Skeletal muscle satellite cell (primary cell): ENCODE measurements around the gene MTMR6.

ENCODE experiments used
- H3K27me3 ChIP-seq: 2 replicates; pipeline ENCODE4 v1.7.0; 2013; ENCODE audit warnings: low read length; ENCODE audit not compliant: control insufficient read depth, insufficient read depth
- H3K36me3 ChIP-seq: 2 replicates; pipeline ENCODE4 v1.7.0; 2013; ENCODE audit warnings: mild to moderate bottlenecking, control low read depth, low read length; ENCODE audit not compliant: insufficient read depth
- H3K4me1 ChIP-seq: 2 replicates; pipeline ENCODE4 v1.7.0; 2013; ENCODE audit warnings: low read length; ENCODE audit not compliant: control insufficient read depth, insufficient read depth
- H3K4me2 ChIP-seq: 2 replicates; pipeline ENCODE4 v1.7.0; 2013; ENCODE audit warnings: mild to moderate bottlenecking, low read length
- H3K4me3 ChIP-seq: 2 replicates; pipeline ENCODE4 v1.7.0; 2013; ENCODE audit warnings: low read length
- H3K9ac ChIP-seq: 2 replicates; pipeline ENCODE4 v1.7.0; 2013; ENCODE audit warnings: mild to moderate bottlenecking, low read depth, low read length, moderate library complexity
- H3K9me3 ChIP-seq: replicated peaks from 2 replicates; pipeline ENCODE4 v1.7.0; 2013; ENCODE audit warnings: mild to moderate bottlenecking, control low read depth, low read length

MTMR6 gene

DNA sequence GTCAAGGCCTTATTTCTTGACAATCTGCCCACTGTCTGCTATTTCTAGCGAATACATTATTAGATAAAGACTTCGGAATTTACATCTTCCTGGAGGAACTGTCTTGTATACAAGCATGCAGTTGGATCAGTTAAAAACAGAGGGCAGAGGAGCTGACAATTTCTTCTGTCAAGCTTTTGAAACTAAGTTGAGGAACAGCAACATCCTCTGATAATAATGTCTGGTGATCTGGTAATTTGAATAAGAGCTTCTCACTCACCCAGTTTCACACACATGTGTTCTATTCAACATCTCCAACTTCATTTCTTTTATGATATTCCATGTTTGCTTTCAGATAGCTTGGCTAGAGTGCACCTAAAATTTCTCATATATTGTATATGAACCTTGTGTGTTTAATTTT, 50.2 kb downstream of the MTMR6 start:
- Histone ChIP-seq H3K4me2 (no peak overlapping the region), H3K27me3 (no peaks in the 10 kb centered on the region), H3K4me3 (no peak overlapping the region), H3K9me3 (no peaks in the 10 kb centered on the region), H3K4me1 (no peaks in the 10 kb centered on the region), H3K36me3 (no peaks in the 10 kb centered on the region), H3K9ac (no peak overlapping the region)

DNA sequence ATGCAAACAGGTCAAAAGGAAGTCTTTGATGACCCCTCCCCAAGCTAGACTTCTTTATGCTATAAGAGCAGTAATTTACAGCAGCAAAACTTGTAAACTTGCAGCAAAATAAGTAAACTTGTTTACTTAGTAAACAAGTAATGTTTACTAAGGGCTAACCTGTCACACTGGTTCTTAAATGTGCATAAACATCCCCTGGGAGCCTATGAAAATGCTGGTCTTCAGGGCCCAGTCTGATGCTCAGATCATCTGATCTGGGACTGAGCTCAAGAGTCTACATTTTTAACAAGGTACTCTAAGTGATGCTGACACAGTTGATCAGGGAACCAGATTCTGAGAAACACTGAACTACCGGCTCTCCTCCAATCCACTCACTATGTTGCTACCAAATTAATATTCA, 53.4 kb downstream of the MTMR6 start:
- Histone ChIP-seq H3K9me3 (no peaks in the 10 kb centered on the region), H3K4me2 (no peak overlapping the region), H3K4me1 (no peaks in the 10 kb centered on the region), H3K9ac (no peak overlapping the region), H3K27me3 (no peaks in the 10 kb centered on the region), H3K4me3 (no peak overlapping the region), H3K36me3 (no peaks in the 10 kb centered on the region)

DNA sequence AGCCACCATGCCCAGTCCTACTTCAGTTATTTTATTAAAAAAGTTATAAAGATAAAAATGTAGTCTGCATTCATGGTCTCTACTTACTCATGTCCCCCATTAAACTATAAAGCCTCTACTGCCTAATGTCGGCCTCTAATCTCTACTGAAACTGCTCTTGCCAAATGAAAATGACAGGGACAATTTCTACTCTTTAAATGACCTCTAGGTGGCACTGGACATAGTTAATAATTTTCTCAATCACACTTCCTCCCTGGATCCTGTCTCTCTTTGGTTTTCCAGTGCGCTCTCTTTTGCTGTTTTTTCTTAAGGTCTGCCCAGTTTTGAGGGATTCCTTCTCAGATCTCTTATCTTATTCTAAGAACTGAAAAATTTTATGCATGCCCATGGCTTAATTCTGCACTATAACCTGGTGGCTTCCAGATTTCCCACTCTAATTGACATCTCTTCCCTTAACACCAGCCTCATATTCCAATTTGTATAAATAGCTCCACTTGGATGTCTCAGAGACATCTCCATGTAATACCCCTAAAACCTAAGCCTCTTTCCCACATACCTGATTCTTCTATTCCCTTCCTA, 54.3 kb downstream of the MTMR6 start:
- H3K9ac ChIP-seq: no peak overlapping the region
- H3K4me1 ChIP-seq: no peaks in the 10 kb centered on the region

DNA sequence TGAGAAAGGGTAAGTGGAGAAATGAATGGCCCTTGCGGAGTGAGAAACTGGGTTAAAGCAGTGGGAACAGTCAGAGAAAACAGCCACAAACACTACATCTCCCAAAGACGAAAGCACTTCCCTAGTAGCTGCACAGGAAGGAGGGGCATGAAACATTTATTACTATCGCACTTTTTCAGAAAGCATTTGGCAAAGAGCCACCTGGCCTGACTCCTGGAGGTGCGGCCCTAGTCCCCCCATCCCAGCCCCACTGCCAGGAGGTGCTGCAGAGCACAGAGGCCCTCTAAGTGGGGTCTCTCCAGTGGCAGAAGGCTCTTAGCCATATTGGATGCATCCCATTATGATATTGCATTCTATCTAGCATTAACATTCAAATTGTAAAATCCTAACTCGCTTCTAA, 55.8 kb downstream of the MTMR6 start:
- no peak overlapping the region for H3K9ac ChIP-seq
- no peaks in the 10 kb centered on the region for H3K4me1 ChIP-seq
- no peak overlapping the region for H3K4me2 ChIP-seq
- H3K4me3 ChIP-seq: no peak overlapping the region
- no peaks in the 10 kb centered on the region for H3K36me3 ChIP-seq
- H3K9me3 ChIP-seq: no peaks in the 10 kb centered on the region
- H3K27me3 ChIP-seq: peaks cover 13% of the 10 kb centered on the region

More for the DNA sequence above, 54.3 kb downstream of the MTMR6 start:
- Histone ChIP-seq H3K9me3 (no peaks in the 10 kb centered on the region), H3K36me3 (no peaks in the 10 kb centered on the region), H3K4me2 (no peak overlapping the region), H3K27me3 (peaks cover 6% of the 10 kb centered on the region), H3K4me3 (no peak overlapping the region)

DNA sequence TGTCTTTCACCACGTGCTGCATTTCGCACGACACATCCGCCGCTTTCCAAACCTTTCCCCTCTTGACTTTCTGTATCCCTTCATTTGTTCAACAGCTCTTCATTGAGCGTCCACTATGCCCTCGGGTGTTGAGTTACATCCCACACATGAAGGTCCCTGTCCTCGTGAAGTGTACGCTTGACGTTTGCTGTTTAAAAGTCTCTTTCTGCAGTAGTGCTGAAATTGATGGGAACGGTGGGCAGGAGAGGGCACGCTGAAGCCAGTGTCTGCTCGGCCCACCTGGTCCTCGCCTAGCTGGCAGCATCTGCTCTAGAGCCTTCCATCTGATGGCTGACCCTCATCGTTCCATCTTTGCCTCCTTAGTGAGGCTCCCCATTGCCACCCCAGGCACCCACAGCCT, 59.6 kb downstream of the MTMR6 start:
- Histone ChIP-seq H3K4me2 (no peak overlapping the region), H3K9me3 (no peaks in the 10 kb centered on the region), H3K4me1 (no peaks in the 10 kb centered on the region), H3K4me3 (no peak overlapping the region), H3K27me3 (peaks cover 32% of the 10 kb centered on the region), H3K9ac (no peak overlapping the region), H3K36me3 (no peaks in the 10 kb centered on the region)

DNA sequence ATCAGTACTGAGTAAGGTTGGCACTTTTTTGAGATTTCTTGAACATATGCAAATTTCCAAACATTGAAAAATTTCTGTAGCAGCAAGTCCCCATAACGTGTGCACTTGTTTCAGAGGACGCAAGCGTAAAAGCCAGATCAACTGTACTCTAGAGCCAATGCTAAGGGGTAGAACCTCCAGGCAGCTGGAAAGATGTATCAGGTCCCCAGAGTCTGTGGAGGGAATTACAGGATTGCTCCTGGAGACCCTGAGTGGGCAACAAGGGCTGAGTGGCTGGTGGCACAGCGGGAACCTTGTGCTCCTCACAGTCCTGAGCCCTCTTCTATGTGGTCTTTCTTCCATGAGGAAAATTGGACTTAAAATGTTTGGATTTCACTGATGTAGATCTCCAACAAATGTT, 61.3 kb downstream of the MTMR6 start:
- Histone ChIP-seq H3K4me2 (no peak overlapping the region), H3K9ac (no peak overlapping the region), H3K4me3 (no peak overlapping the region), H3K27me3 (peaks cover 40% of the 10 kb centered on the region), H3K4me1 (no peaks in the 10 kb centered on the region), H3K36me3 (no peaks in the 10 kb centered on the region), H3K9me3 (no peaks in the 10 kb centered on the region)

DNA sequence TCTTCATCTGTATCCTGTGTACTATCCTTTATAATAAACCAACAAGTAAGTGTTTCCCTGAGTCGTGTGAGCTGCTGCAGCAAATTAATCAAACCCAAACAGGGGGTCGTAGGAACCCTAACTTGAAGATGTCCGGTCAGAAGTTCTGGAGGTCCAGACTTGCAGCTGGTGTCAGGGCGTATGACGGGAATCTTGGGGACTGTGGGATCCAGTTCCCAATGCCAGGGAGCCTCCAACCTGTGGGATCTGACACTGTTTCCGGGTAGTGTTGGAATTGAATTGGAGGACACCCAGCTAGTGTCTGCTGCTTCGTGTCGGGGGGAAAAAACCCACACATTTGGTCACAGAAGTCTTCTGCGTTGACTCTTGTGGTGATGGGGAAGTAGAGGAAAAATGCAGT, 63.1 kb downstream of the MTMR6 start:
- Histone ChIP-seq H3K36me3 (no peaks in the 10 kb centered on the region), H3K4me3 (no peak overlapping the region), H3K4me1 (no peaks in the 10 kb centered on the region), H3K4me2 (no peak overlapping the region), H3K27me3 (peaks cover 46% of the 10 kb centered on the region), H3K9me3 (no peaks in the 10 kb centered on the region), H3K9ac (no peak overlapping the region)

DNA sequence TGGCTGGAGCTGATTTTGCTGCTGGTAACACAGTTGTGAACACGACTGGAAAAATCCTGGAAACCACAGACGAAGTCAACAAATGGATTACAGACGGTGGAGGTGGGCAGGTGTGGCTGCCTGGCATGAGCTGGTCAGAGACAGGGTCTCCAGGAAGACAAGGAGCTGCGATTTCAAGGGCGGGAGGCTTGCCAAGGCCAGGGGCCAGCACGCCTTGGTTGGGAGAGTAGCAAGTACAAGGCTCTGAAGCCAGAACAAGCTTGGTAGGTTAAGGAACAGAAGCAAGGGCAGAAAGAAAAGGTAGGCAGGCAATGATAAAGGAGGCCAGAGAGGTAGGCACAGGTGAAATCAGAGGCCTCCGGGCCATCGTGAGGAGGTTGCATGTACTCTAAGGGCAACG, 64.5 kb downstream of the MTMR6 start:
- H3K4me1 ChIP-seq: no peaks in the 10 kb centered on the region
- H3K9me3 ChIP-seq: no peaks in the 10 kb centered on the region
- no peak overlapping the region for H3K4me2 ChIP-seq
- H3K36me3 ChIP-seq: no peaks in the 10 kb centered on the region
- no peak overlapping the region for H3K4me3 ChIP-seq
- peaks cover 44% of the 10 kb centered on the region for H3K27me3 ChIP-seq
- H3K9ac ChIP-seq: no peak overlapping the region

DNA sequence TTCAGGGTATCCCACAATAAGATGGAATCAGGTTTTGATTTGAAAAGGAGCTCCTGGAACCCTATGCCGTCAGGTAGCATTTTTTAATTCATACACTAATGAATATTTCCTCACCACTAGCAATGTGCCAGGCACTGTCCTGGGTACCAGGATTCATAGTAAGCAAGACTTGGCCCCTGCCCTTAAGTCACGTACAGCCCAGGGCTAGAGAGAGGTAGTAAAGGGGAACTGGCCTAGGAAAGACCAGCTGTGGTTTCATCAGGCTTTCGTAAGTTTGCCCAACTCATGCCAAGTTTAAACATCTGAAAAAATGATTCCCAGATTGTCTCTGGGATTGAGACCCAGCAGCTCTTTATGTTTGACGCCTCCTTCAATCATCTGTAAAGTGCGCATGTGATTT, 69.3 kb downstream of the MTMR6 start:
- peaks cover 28% of the 10 kb centered on the region for H3K27me3 ChIP-seq
- H3K4me2 ChIP-seq: no peak overlapping the region
- H3K36me3 ChIP-seq: no peaks in the 10 kb centered on the region
- no peak overlapping the region for H3K9ac ChIP-seq
- peaks cover 4% of the 10 kb centered on the region for H3K4me1 ChIP-seq
- H3K4me3 ChIP-seq: no peak overlapping the region
- H3K9me3 ChIP-seq: no peaks in the 10 kb centered on the region

DNA sequence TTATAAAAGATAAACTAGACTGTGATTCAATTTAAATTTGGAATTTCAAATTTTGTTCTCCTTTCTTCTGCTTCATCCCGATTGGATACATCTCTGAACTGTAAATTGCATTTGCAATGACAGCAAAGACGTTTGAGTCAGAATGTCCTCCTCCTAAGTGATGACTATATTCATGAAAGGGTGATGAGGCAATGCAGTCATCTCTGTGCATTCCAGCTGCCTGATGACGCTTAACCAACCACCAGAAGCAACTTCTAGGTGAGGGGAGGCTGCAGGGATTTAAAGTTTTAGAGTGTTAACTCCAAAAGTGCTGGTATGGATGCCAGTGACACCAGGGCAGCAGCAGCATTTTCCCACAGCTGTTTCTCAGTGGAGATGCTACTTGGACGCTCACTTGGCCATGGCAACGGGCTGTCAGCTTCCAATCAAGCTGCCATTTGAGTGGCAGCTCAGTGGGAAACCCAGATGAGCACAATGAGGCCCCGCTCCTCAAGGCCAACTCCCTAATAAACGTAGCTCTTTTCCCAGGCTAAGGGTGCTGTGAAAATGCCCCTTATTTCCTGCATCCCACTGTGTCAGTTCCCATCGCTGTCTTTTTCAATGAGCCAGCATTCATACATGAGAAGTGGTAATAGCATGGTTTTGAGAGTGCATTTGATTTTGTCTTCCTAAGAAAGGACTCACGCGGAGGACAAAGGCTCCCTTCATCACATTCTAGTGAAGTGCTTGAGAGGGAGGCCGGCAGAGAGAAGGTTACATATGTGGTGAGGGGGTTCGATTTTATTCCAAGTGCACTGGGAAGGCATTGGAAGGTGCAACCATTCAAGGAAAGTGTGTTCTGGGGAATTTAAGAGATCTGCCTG, 70.0 kb downstream of the MTMR6 start:
- Histone ChIP-seq H3K4me1 (peaks cover 4% of the 10 kb centered on the region), H3K9me3 (no peaks in the 10 kb centered on the region), H3K4me2 (no peak overlapping the region), H3K9ac (no peak overlapping the region), H3K36me3 (no peaks in the 10 kb centered on the region), H3K4me3 (no peak overlapping the region), H3K27me3 (peaks cover 24% of the 10 kb centered on the region)

DNA sequence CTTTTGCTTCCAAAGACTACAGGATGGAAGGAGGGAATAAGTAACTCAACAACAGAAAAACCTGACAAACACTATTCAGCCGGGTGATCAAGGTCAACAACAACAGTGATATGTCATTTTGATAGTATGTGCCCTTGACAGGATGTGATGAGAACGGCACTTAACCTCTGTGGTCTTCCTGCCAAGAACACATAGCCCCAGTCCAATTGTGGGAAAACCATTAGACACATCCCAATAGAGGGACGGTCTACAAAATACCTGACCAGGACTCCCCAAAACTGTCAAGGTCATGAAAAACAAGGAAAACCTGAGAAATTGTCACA, 72.1 kb downstream of the MTMR6 start:
- peaks cover 19% of the 10 kb centered on the region for H3K27me3 ChIP-seq
- no peak overlapping the region for H3K9ac ChIP-seq
- no peaks in the 10 kb centered on the region for H3K36me3 ChIP-seq
- H3K4me3 ChIP-seq: no peak overlapping the region
- H3K4me1 ChIP-seq: peaks cover 4% of the 10 kb centered on the region
- H3K9me3 ChIP-seq: no peaks in the 10 kb centered on the region
- H3K4me2 ChIP-seq: no peak overlapping the region
